GM19099 (cell line): ENCODE data around the gene SMIM3.

ENCODE experiments used
- POLR2A ChIP-seq: IDR thresholded peaks from 3 replicates; pipeline ENCODE4 v1.6.1; 2011; ENCODE audit warnings: low read depth; ENCODE audit not compliant: insufficient read length; ENCODE audit errors: extremely low read depth

SMIM3 gene

GRCh38 chr5:150762211-150762610 is 16.3 kb upstream of the SMIM3 start:
- no peak for TF ChIP-seq POLR2A

DNA sequence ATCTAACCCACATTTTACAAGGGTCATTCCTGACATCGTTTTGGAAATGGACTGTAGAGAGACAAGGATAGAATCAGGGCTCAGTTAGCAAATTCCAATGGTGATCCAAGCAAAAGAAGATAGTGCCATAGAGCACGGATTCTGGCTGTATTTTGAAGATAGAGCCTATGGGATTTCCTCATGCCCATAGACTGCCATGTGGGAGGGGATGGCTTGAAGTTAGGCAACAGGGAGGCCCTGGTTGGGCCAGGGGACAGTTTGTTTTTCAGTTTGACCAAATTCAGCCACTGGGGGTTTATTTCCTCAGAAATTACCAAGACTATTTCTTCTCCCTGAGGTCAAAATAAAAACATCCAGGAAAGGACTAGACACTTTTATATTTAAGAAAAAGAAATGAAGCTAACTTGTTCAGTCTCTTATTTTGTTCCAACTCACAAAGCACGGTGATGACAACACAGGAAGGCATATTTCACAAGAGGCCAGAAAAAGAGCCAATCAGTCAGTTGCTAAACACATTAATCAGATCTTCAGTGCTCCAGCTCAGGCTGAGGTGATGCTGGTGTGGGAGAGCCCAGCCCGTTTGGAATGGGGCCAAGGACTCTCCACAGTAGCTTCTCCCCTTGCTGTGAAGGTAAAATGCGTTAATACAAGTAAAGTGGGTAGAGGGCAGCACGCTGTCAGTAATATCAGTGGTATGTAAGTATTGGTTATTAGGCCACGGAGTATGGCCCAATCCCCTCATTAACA is 15.4 kb upstream of the SMIM3 start:
- TF ChIP-seq POLR2A: no peak

GRCh38 chr5:150764530-150764929 is 14.0 kb upstream of the SMIM3 start:
- TF ChIP-seq POLR2A: no peak

DNA sequence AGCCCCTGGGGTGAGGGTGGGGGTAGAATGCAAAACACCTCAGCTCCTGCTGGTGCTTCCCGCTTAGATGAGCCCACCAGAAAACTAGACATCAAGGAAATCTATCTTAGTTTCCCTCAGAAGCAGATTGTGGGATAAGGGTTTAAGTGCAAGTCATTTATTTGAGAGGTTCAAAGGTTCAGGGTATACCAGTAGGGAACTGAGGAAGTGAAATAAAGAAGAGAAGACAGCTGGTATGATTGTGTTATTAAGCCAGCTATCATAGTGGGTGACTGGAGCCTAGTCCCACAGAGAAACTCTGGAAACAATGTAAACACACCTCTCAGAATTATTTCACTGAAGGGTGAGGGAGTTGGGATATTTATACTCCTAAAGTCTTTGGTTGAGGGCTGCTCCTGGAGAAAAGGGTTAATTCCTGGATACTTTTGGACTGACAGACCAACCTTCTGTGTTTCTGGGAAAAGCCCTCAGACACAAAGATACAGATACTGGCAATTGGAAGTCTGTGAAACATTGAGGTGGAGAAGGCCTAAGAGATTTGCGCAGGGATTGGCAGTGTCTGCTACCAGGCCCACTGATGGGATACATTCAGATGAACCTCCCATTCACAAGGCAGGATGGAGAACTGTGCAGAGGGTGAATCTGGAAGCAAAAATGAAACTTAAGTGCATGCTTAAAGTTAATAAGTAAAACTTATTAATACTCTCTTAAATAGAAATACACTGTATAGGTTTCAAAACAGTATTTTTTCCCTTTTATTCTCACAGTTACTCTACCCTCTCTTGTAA is 13.4 kb upstream of the SMIM3 start:
- TF ChIP-seq POLR2A: no peak

DNA sequence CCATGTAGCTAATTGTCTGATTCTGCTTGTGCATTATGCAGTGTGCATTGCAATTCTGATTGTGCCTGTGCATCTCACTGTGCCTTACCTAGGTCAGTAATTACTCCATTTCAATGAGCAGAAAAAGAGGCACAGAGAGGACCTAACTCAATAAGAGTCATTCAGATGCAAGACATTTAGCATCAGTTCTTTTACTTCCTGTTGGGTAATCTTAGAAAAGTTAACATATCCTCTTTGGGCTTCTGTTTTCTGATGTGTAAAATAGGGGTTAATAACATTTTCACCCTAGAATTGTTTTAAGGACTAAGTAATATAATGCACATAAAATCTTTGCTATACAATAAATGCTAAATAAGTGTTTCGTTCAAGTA is 12.8 kb upstream of the SMIM3 start:
- TF ChIP-seq POLR2A: no peak

DNA sequence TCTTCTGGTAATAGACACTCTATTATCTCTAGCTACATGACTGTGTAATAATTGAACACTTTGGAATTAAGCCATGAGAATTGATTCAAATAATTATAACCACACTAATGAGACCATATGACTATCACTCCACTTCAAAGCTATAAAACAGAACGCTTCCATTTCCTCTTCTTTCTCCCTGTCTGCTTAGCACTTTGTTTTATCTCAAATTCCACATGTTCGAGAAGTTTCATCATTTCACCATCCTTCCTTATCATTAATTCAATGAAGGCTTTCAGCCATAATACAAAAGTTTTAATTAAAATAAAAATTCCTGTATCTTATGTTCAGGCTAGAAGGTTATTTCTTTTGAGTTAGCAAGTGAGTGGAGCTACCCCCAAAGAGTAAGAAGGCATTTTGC is 12.3 kb upstream of the SMIM3 start:
- no peak for TF ChIP-seq POLR2A

GRCh38 chr5:150771034-150771795 is 7.3 kb upstream of the SMIM3 start:
- TF ChIP-seq POLR2A: no peak

DNA sequence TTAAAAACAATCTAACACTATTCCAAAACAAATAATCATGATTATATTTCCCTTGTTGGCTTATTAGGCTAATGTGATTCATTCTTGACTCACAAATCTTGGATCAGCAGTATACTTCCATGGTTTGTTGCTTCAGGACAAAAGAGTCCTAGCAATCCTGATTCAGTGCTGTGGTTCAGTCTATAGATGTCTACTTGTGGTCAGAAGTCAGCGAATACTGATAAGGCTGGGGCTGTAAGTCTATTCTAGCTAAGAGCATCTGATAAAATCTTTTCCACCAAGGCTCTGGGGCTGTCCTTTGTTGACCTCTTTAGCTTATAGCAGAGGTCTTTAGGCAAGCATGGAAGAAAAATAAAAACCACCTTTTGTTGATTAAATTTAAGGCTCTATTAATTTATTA is 4.4 kb upstream of the SMIM3 start:
- TF ChIP-seq POLR2A: no peak

DNA sequence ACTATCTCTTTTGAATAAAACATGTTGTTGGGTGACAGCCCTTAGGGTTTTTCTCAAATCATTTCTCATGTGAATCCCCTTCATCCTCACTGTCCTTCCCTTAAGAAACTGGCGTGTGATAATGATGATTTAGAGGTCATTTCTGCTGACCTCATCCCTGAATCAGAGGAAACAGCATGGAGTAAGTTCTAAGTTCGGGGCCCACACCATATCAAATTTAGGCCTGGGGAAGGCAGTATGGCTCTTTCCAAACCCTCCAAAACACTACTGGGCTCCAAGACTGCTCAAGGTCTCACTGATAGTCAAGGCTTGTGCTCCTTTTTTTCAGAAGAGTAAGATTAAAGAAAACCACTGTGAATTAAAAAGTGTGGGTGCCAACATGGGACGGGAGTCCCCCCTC is 872 bp upstream of the SMIM3 start:
- TF ChIP-seq POLR2A: no peak

- no peak for TF ChIP-seq POLR2A
Measured at GRCh38 chr5:150778088-150778516, 455 bp upstream of the SMIM3 start.

GRCh38 chr5:150779397-150780186 is 1.0 kb downstream of the SMIM3 start:
- TF ChIP-seq POLR2A: no peak

DNA sequence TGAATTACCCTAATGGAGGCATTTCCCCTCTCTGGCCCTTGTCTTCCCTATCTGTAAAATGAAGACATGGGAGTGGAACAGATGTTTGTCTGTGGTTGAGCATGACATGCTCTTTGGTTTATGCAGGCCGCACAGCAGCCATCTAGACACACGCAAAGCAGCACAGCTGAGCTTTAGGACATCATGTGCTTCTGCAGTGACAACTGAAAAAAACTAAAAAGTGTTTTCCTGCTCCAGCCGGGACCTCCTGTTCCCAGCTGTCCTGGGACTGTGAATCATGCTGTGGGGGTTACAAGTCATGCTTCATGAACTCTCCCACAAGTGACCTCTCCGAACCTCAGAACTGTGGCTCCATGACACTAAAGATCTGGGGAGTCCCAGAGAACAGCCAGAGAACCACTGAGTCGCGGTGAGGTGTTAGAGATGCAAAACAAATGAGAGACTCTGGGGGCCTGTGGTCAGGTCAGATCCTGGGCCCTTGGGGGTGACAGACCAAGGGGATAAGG is 1.7 kb downstream of the SMIM3 start:
- TF ChIP-seq POLR2A: no peak

DNA sequence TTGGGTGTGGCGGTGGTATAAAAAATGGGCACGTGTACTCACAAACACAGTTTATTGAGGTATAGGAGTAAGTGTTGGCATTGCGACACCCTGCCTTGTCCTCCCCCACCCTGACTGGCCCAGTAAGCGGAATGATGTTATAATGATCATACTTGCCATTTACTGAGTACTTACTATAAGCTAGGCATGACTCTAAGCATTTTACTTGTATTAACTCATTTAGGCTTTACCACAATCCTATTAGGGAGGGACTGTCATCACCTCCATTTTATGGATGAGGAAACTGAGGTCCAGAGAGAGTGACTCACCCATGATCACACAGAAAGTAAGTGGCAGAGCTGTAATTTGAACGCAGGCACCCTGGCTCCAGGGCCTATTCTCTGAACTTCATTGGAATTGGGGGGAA is 2.3 kb downstream of the SMIM3 start:
- TF ChIP-seq POLR2A: no peak
